Activated CD4-positive, alpha-beta T cell treated with anti-CD3 and anti-CD28 coated beads, Interleukin-2, amount 50 U/mL, for 48 hours (primary cell): ENCODE measurements around the gene FBXL17.
A peak's percentile ranks its signal among the peaks of the same experiment; 100 is the strongest.

Source experiments
- DNase-seq, 2 experiments: peaks; one replicate each; pipeline ENCODE4 v3.0.0-alpha.2; 2020

FBXL17 gene

DNA sequence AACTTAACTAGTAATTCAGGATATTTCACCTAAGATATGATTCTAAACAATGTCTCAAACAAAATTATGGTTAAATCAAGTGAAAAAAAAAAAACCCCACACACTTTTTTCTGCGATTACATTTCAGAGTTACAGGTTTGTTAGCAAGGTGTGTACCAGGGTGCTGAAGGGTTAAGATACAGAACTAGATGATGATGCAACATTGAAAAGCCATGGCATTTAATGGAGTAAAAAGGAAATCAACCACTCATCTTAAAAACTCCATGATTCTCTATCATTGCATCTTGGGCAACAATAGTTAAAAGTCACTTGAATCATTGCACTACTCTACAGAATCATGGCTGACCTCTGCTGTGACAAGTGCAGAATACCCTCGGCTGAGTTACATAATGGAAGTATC, 440.9 kb downstream of the FBXL17 start:
- DNase-seq, result no peak

DNA sequence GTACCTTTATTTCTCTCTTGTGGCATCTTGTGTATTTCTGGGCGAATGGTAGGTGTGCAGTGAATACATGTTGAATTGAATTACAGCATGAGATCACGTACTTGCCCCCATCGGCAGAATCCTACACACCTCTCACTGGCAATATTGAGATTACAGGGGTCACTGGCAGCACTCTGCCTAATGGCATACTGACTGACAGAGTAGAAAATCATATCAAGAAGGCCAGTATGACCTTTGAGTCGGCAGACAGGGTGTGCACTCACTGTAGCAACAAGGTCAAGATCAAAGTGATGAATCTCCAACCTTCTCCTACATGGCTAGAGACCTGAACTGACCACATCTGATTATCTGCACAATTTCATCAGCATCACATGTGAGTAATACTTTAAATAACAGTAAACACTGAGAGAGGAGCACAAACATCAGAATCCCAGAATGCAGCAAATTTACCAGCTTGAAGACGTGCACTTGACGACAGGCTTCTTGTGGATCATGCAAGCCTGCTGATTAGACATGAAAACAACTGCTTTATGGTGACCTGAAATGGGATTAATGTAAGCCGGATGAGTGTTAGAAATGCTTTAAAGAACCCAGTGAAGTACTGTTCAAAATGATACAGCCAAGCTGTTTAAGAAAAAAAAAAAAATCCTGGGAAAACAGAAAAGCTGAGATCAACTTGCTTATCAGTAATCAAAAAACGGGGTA, 444.1 kb downstream of the FBXL17 start:
- DNase-seq, result no peak

DNA sequence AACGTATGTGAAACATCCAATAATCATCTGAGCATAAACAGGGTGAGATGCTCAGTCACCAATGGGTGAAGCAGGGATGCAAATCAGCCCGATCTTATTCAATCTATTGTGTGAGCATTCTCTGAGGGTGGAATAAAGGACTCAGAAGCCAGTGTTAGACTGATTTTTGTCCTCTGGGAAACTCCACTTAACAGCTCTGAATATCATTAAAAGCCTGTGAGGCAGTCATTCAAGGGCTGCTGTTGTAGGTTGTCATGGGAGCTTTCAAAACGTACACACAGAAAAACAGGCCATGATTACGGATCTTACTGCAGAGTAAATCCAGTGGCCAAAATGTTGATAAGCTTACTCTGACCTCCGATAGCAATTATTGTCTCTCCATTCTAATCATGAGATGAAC, 444.7 kb downstream of the FBXL17 start:
- DNase-seq, result no peak

DNA sequence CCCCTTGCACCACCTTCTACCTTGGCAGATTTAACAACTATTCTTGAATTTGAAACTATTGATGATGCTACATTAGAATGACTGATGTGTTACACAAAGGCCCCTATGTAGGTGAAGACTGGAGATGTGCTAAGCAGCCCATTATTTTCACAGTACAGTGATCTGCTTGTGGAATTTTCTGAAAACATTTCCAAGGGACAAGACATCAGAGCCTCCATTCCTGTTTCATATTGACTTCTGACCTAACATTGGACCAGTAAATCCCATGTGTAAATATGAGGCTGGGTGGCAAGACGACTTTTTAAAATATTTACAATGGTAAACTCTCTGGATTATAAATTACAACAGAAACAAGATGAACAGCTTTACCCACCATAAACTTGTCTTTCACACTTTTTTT, 445.4 kb downstream of the FBXL17 start:
- no peak for DNase-seq

GRCh38 chr5:107935645-107936044, 446.3 kb downstream of the FBXL17 start:
- no peak for DNase-seq

DNA sequence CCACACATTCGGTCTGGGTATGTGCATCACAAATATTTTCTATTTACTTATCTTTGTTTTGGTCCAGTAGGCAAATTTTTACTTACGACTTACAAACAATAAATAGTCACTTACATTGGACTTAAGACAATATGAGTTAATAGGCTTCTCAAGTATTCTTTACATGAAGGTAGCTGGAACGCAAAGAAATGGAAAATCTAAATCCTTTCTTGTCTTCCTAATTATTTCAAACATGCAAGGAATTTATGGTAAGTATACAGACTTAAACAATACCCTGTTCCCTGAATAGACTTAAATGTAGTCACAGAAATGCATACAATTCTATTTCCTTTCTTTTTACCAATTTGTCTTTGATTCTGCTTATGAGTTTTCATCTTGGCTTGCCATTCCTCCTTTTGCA, 448.6 kb downstream of the FBXL17 start:
- no peak for DNase-seq

- no peak for DNase-seq
These were observed 451.0 kb downstream of the FBXL17 start for GRCh38 chr5:107930891-107931290.

GRCh38 chr5:107930092-107930491, 451.8 kb downstream of the FBXL17 start:
- no peak for DNase-seq

DNA sequence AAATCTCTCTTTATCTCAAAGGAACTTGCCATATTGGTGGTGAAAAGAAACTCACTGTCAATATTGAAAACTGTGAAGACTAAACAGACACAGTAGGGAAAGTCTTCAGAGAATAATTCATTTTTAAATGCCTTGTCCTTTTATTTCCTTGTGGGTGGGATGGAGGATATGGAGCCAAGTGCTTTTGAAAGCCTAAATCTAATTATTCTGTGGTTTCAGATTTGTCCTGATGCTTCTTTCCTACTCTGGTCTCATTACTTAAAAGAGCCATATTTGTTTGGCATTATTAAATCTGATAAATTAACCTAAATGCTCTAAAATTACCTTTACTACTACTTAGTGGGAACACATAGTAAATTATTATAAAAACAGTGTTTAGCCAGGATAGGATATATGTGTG, 452.8 kb downstream of the FBXL17 start:
- no peak for DNase-seq

DNA sequence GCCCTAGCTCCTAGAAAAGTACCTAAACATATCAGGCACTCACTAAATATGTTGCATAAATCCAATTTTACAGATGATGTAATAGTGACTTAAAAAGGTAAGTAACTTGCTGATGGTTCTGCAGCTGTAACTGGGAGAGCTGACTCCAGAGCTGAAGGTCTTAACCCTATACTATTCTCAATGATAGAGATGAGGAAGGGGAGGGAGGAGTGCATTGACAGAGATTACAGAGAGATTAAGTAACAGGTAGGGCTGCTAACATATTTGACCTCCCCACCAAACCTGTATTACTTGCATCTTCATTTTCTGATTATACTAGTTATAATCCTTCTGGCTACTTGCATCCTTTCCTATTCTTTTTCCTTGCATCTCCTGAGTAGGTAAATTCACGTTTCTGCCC, 455.8 kb downstream of the FBXL17 start:
- DNase-seq, result no peak

- DNase-seq, result no peak
These were observed 456.7 kb downstream of the FBXL17 start for GRCh38 chr5:107925200-107925599.

DNA sequence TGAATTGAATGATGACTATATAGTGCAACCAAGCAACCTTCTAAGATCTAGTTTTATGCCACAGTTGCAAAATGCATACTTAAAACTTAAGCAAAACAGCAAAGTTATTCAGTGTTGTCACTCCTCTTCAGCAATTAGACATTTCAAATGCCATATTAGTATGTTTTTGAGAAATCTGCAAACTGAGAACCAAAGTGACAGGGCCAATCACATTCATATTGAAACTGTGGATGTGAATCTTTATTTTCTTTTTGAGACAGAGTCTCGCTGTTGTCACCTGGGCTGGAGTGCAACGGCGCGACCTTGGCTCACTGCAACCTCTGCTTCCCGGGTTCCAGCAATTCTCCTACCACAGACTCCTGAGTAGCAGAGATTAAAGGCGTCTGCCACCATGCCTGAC, 461.9 kb downstream of the FBXL17 start:
- DNase-seq, result peak; percentile 10 to 36

DNA sequence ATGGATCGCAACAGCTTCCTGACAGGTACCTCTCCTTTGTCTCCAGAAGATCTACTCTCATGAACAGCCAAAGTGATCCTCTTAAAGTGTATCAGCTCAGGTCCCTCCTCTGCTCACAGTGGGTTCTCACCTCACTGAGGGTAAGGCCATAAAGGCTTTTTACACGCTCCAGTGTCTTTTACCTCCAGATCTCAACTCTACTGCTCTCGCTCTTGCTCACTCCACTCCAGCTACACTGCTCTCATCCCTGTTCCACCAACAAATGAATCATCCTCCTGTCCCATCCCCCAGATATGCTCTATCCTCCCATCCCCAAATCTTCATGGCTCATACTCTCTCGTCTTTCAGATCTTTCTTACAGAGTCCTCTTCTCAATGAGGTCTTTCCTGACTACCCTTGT, 462.5 kb downstream of the FBXL17 start:
- DNase-seq, result no peak

DNA sequence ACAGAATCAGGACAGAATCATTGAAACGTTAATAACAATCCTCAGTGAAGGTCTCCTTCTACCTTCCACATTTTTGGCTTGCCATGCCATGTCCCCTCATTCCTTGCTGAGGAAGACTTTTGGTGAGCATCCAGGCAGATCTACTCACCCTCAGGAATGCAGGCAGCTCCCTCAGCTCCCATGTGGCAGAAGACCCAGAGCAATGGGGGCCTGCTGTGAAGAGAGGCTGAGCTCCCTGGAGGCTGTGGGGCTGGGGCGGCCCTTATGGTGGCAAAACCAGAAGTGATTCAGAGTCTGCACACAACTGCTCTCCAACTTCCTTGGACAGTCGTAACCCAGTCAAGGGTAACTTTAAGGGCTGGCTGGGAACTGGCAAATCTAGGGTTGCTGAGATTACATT, 463.9 kb downstream of the FBXL17 start:
- DNase-seq, result no peak

GRCh38 chr5:107916731-107917725, 464.9 kb downstream of the FBXL17 start:
- DNase-seq, result no peak

DNA sequence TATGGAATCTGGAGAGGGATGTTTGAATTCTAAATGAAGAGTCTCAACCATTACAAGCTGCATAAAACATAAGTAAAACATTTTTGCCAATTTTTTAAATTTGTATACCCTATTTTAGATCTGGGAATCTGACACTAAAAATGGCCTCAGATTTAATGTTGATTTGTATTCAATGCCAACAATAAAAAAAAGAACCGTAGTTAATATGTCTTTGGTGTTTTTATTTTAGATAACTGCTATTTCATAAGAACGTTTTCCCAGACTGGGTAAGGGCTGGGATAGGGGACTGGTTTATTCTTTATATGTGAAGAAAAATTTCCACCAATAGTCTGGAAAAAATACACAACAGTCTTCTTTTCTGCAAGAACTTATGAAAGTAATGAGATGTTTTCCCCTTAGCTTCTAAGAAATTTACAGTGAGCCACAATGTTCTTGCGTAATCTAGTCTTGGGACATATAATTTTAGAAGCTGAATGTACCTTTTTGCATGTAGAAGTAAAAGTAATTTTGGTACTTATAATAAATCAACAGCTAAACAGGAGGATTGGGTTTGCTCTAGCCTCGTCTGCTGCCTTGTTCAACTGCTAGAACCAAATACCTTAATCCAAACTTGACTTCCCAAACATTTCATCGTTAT, 466.6 kb downstream of the FBXL17 start:
- no peak for DNase-seq

DNA sequence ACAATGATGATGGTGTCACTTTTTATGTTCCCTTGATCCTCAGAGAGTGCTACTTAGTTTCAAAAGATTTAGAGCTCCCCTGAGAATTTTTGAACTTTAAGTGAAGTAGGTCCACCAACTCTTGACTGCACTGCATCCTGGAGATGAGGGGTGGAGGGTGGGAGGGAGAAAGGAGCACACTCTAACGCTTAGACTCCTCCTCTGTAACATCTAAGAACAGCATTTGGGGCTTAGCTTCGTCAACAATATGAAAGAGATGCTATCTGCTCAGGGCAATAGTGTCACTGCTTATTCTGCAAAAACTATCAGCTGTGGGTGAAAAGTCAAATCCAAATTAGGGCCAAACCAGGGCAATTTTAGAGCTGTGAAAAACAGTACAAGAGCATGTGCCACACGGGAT, 468.4 kb downstream of the FBXL17 start:
- no peak for DNase-seq

DNA sequence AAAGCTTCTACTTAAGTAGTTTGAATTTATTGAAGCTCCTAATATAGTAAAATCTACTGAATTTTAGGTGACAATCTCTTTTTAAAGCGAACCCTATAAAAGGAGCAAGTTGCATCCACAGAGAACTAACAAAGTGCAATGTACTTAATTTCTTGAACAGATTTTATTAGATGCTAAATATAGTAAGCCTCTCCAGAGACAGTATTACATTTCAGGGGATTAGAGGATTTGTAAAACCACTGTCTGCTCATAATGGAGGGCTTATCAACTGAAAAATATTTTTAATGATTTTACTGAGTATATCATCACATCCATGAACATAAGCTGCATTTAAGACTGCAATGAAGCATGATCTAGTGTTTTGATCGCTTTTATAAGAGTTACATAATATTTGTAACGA, 481.2 kb downstream of the FBXL17 start:
- no peak for DNase-seq

DNA sequence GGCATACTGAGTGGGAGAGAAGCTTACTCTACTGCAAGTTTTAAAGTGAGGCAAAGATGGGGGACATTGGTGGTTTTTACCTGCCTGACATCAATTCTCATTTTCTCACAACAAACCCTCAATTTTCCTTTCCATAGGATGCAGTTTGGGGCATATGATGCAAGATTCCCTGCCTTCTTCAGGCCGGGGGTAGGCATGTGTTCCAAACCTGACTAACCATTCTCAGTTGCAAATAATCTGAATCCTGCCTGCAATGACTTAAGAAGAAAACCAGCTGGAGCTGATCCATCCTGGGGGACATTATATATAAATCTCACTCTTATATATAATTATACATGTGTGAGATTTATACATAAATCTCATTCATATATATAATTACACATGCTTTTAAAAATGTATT, 487.5 kb downstream of the FBXL17 start:
- DNase-seq, result no peak

- no peak for DNase-seq
These were observed 488.3 kb downstream of the FBXL17 start for GRCh38 chr5:107893642-107894041.

GRCh38 chr5:107889387-107889786, 492.5 kb downstream of the FBXL17 start:
- DNase-seq, result no peak

DNA sequence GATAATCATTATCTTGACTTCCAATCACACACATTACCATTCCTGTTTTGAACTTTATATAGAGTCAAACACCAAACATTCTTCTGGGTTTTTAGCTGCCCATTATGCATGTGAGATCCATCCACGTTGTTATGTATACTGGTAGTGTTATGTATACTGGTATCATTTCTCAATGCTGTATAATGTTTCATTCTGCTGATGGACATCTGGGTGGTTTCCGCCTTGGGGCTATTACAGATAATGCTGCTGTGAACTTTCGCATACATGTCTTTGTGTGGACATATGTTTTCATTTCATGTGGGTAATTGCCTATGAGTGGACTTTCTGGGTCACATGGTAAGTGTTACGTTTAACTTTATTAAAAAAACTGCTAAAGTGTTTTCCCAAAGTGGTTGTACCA, 493.4 kb downstream of the FBXL17 start:
- no peak for DNase-seq

DNA sequence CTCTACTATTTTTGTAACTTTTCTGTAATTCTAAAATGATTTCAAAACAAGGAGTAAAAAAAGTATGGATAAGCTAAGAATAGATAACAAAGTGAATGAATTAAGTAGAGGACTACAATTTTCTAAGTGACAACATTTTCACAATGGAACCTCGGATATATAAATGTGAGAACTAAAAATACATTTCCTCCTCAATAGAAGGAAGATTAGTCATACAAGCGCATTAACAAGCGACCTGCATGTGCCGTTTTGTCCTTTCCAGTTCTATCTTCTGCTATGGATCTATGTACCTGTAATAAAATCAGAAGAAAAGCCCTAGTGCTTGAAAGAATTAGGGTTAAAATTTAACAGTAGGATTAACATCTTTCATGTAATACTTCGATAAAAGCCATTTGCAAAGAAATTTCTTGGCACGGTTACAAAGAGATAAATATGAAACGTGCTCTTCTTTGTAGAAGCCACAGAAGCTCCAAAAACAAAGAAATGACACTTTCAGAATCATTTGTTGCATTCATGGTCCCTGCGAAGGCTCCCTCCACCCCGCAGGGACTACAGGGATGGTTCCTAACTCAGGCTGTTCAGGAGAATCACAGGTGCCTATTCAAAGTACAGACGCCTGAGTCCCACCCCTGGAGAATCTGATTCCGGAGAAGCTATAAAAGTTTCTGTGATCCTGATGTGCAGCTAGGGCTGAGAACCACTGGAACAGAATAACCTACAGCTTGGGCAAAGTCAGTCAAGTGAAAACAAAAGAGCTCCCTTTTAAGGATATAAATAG, 494.5 kb downstream of the FBXL17 start:
- no peak for DNase-seq
